Lower lobe of right lung (tissue), 2 donors: ENCODE data around the gene SLC41A2. TPM values are rescaled to one million over a fixed set of nuclear protein-coding genes. Genes with fewer than 3 reads are reported as not detected.
"Not testable (repeated sequence)": the region's sequence is repeated elsewhere in the genome, so short reads cannot be mapped to it uniquely, and the experiment has no call there.

ENCODE experiments used
- ATAC-seq, 2 donors: fragments of 200-7000 bp; cut with Tn5 transposase; one replicate each; pipeline ENCODE4 v1.9.1; 2020 to 2022; ENCODE audit warnings: mild to moderate bottlenecking in 2 of 2, moderate library complexity in 2 of 2
- DNase-seq: peaks from one replicate; pipeline ENCODE4 v3.0.0-alpha.2; 2020
- H3K27ac ChIP-seq: fragments of 200-600 bp; one replicate; pipeline ENCODE4 v1.8.0; 2022
- H3K27me3 ChIP-seq: fragments of 200-600 bp; one replicate; pipeline ENCODE4 v1.8.0; 2022; ENCODE audit warnings: low read depth
- H3K36me3 ChIP-seq: fragments of 200-600 bp; one replicate; pipeline ENCODE4 v1.8.0; 2022; ENCODE audit warnings: mild to moderate bottlenecking
- H3K4me1 ChIP-seq: fragments of 200-600 bp; one replicate; pipeline ENCODE4 v1.8.0; 2022
- H3K4me3 ChIP-seq: fragments of 200-600 bp; one replicate; pipeline ENCODE4 v1.8.0; 2022; ENCODE audit warnings: mild to moderate bottlenecking
- H3K9me3 ChIP-seq: fragments of 200-600 bp; one replicate; pipeline ENCODE4 v1.8.0; 2022
- CTCF ChIP-seq: fragments of 200-600 bp; IDR thresholded peaks from one replicate; pipeline ENCODE4 v1.8.0; 2022; ENCODE audit warnings: antibody characterized with exemption, mild to moderate bottlenecking
- intact Hi-C: fragments of 100-400 bp; cut with DNase I; formaldehyde crosslinking; loops from one replicate; pipeline ENCODE4 v1.11.0; 2022
- total RNA-seq: library from RNA; stranded (reverse); fragmentation: NEBNext Ultra II Directional; extraction: Animal tissue kit (Norgen Biotek cat#: 25700); gene quantifications from one replicate; pipeline ENCODE4 v1.2.1, GENCODE V29; 2021
- donor health status: DM: no; HTN: yes; CAD: no; lungs with severe emphysema.

SLC41A2 gene
- total RNA-seq, 1 donor from 2014 or later: 24.8 TPM

GRCh38 chr12:104955703-104956102, 2.4 kb downstream of the SLC41A2 start:
- no peaks in the 10 kb centered on the region for H3K9me3 ChIP-seq
- H3K27me3 ChIP-seq: no peaks in the 10 kb centered on the region
- no peak overlapping the region for H3K4me3 ChIP-seq
- peaks cover 24% of the 10 kb centered on the region for H3K4me1 ChIP-seq
- ATAC-seq: no peak
- no peak for DNase-seq
- no peak overlapping the region for H3K27ac ChIP-seq
- TF ChIP-seq CTCF: no peak
- intact Hi-C loops: no loop called here
- no peaks in the 10 kb centered on the region for H3K36me3 ChIP-seq

- peak overlapping the region; percentile 54 for H3K27ac ChIP-seq
- intact Hi-C loops: no loop called here
These were observed 4.8 kb downstream of the SLC41A2 start for GRCh38 chr12:104953323-104953722.

GRCh38 chr12:104952816-104953215, 5.3 kb downstream of the SLC41A2 start:
- ATAC-seq (peak; percentile 86 to 87), DNase-seq (no peak)
- Histone ChIP-seq H3K36me3 (no peaks in the 10 kb centered on the region), H3K27ac (no peak overlapping the region), H3K9me3 (no peaks in the 10 kb centered on the region), H3K4me1 (peaks cover 11% of the 10 kb centered on the region), H3K4me3 (no peak overlapping the region), H3K27me3 (no peaks in the 10 kb centered on the region)
- intact Hi-C loops: no loop called here
- no peak for TF ChIP-seq CTCF

More at GRCh38 chr12:104953323-104953722, 4.8 kb downstream of the SLC41A2 start:
- Histone ChIP-seq H3K4me1 (peaks cover 11% of the 10 kb centered on the region), H3K9me3 (no peaks in the 10 kb centered on the region), H3K36me3 (no peaks in the 10 kb centered on the region), H3K4me3 (no peak overlapping the region), H3K27me3 (no peaks in the 10 kb centered on the region)
- no peak for DNase-seq
- peak; percentile 4 to 50 for ATAC-seq
- no peak for TF ChIP-seq CTCF

- H3K4me3 ChIP-seq: no peak overlapping the region
- ATAC-seq (no peak), DNase-seq (no peak)
- H3K4me1 ChIP-seq: peaks cover 4% of the 10 kb centered on the region
- no peaks in the 10 kb centered on the region for H3K36me3 ChIP-seq
- H3K27ac ChIP-seq: no peak overlapping the region
- no peaks in the 10 kb centered on the region for H3K9me3 ChIP-seq
- no peak for TF ChIP-seq CTCF
- intact Hi-C loops: no loop called here
- no peaks in the 10 kb centered on the region for H3K27me3 ChIP-seq
These were observed 6.2 kb downstream of the SLC41A2 start for GRCh38 chr12:104951759-104952509.

GRCh38 chr12:104948716-104949115, 9.4 kb downstream of the SLC41A2 start:
- ATAC-seq, H3K4me1 ChIP-seq, H3K9me3 ChIP-seq, H3K27me3 ChIP-seq, H3K4me3 ChIP-seq, H3K36me3 ChIP-seq, H3K27ac ChIP-seq, DNase-seq, intact Hi-C loops: not testable (repeated sequence)

GRCh38 chr12:104944252-104944651, 13.8 kb downstream of the SLC41A2 start:
- peak; percentile 67 to 91 for ATAC-seq
- peaks cover 4% of the 10 kb centered on the region for H3K9me3 ChIP-seq
- intact Hi-C loops: no loop called here
- no peak overlapping the region for H3K4me3 ChIP-seq
- DNase-seq: no peak
- no peaks in the 10 kb centered on the region for H3K4me1 ChIP-seq
- no peak overlapping the region for H3K27ac ChIP-seq
- no peaks in the 10 kb centered on the region for H3K27me3 ChIP-seq
- no peaks in the 10 kb centered on the region for H3K36me3 ChIP-seq
- TF ChIP-seq CTCF: no peak

- H3K4me1 ChIP-seq, H3K9me3 ChIP-seq, H3K27me3 ChIP-seq, H3K4me3 ChIP-seq, H3K36me3 ChIP-seq, DNase-seq, ATAC-seq, H3K27ac ChIP-seq, intact Hi-C loops: not testable (repeated sequence)
These were observed 14.7 kb downstream of the SLC41A2 start for GRCh38 chr12:104943401-104943800.
